SK-N-SH treated with all-trans-retinoic acid at 6 μM for 48 hours (cell line): Measurements from ENCODE around the gene PNMT.

Experiments
- ATAC-seq: fragments of 200-7000 bp; cut with Tn5 transposase; 3 replicates; pipeline ENCODE4 v1.9.1; 2020; ENCODE audit warnings: mild to moderate bottlenecking, moderate library complexity
- ARNTL ChIP-seq: fragments of 450-650 bp; formaldehyde crosslinking; IDR thresholded peaks from 2 replicates; pipeline ENCODE4 v1.5.0; 2020; ENCODE audit warnings: low read depth, mild to moderate bottlenecking, moderate library complexity, borderline replicate concordance
- BACH2 ChIP-seq: fragments of 250-450 bp; sonication (Bioruptor Pico); IDR thresholded peaks from 2 replicates; pipeline ENCODE4 v1.9.0; 2021; ENCODE audit warnings: mild to moderate bottlenecking, borderline replicate concordance
- CREB5 ChIP-seq: fragments of 250-450 bp; sonication (Bioruptor Pico); IDR thresholded peaks from 2 replicates; pipeline ENCODE4 v1.5.1; 2020; ENCODE audit warnings: low read depth, mild to moderate bottlenecking, moderate library complexity
- CSDC2 ChIP-seq: fragments of 250-450 bp; sonication (Bioruptor Pico); IDR thresholded peaks from 2 replicates; pipeline ENCODE4 v1.5.0; 2020; ENCODE audit warnings: mild to moderate bottlenecking, moderate library complexity
- CSRNP3 ChIP-seq: fragments of 250-450 bp; sonication (Bioruptor Pico); IDR thresholded peaks from 2 replicates; pipeline ENCODE4 v1.5.1; 2021; ENCODE audit warnings: mild to moderate bottlenecking, moderate library complexity
- ESRRG ChIP-seq: fragments of 250-450 bp; sonication (Bioruptor Pico); IDR thresholded peaks from 2 replicates; pipeline ENCODE4 v1.6.1; 2021; ENCODE audit warnings: mild to moderate bottlenecking
- GLIS3 ChIP-seq: fragments of 250-450 bp; sonication (Bioruptor Pico); IDR thresholded peaks from 2 replicates; pipeline ENCODE4 v1.5.0; 2020; ENCODE audit warnings: mild to moderate bottlenecking, moderate library complexity
- ISL1 ChIP-seq: fragments of 250-450 bp; sonication (Bioruptor Pico); IDR thresholded peaks from 2 replicates; pipeline ENCODE4 v2.1.2; 2022; ENCODE audit warnings: mild to moderate bottlenecking, moderate library complexity
- OSR1 ChIP-seq: fragments of 250-450 bp; sonication (Bioruptor Pico); IDR thresholded peaks from 2 replicates; pipeline ENCODE4 v1.8.0; 2022; ENCODE audit warnings: moderate library complexity, mild to moderate bottlenecking, inconsistent platforms
- PATZ1 ChIP-seq: fragments of 250-450 bp; sonication (Bioruptor Pico); IDR thresholded peaks from 2 replicates; pipeline ENCODE4 v1.8.0; 2020; ENCODE audit warnings: mild to moderate bottlenecking, moderate library complexity, borderline replicate concordance
- POU6F1 ChIP-seq: fragments of 250-450 bp; sonication (Bioruptor Pico); IDR thresholded peaks from 2 replicates; pipeline ENCODE4 v1.8.0; 2021; ENCODE audit warnings: low read depth, mild to moderate bottlenecking, moderate library complexity, borderline replicate concordance
- RARB ChIP-seq: fragments of 250-450 bp; sonication (Bioruptor Pico); IDR thresholded peaks from 2 replicates; pipeline ENCODE4 v1.8.0; 2021; ENCODE audit warnings: mild to moderate bottlenecking, moderate library complexity
- SNAI2 ChIP-seq: fragments of 250-450 bp; sonication (Bioruptor Pico); IDR thresholded peaks from 2 replicates; pipeline ENCODE4 v1.5.0; 2020; ENCODE audit warnings: mild to moderate bottlenecking, moderate library complexity
- TOX ChIP-seq: fragments of 250-450 bp; sonication (Bioruptor Pico); IDR thresholded peaks from 2 replicates; pipeline ENCODE4 v1.8.0; 2021; ENCODE audit warnings: mild to moderate bottlenecking, moderate library complexity, borderline replicate concordance
- TSHZ2 ChIP-seq: fragments of 250-450 bp; sonication (Bioruptor Pico); IDR thresholded peaks from 2 replicates; pipeline ENCODE4 v1.5.0; 2020; ENCODE audit warnings: mild to moderate bottlenecking, moderate library complexity
- ZC3H10 ChIP-seq: fragments of 250-450 bp; sonication (Bioruptor Pico); IDR thresholded peaks from 2 replicates; pipeline ENCODE4 v1.5.1; 2021; ENCODE audit warnings: mild to moderate bottlenecking, moderate library complexity
- ZFP3 ChIP-seq: fragments of 250-450 bp; sonication (Bioruptor Pico); IDR thresholded peaks from 2 replicates; pipeline ENCODE4 v1.5.0; 2020; ENCODE audit warnings: mild to moderate bottlenecking, moderate library complexity
- ZFP30 ChIP-seq: fragments of 450-650 bp; formaldehyde crosslinking; IDR thresholded peaks from 2 replicates; pipeline ENCODE4 v1.5.0; 2022; ENCODE audit warnings: mild to moderate bottlenecking, moderate library complexity
- ZNF565 ChIP-seq: fragments of 450-650 bp; formaldehyde crosslinking; conservative IDR thresholded peaks from 2 replicates; pipeline ENCODE4 v1.5.0; 2020; ENCODE audit warnings: low read depth, mild to moderate bottlenecking, moderate library complexity
- ZNF70 ChIP-seq: fragments of 450-650 bp; formaldehyde crosslinking; IDR thresholded peaks from 2 replicates; pipeline ENCODE4 v1.5.0; 2020; ENCODE audit warnings: mild to moderate bottlenecking, moderate library complexity
- ZNF8 ChIP-seq: fragments of 450-650 bp; formaldehyde crosslinking; IDR thresholded peaks from 2 replicates; pipeline ENCODE4 v1.5.0; 2020; ENCODE audit warnings: mild to moderate bottlenecking, moderate library complexity

Gene PNMT

GRCh38 chr17:39677072-39677471, 8.8 kb downstream of the PNMT start:
- no peak for ATAC-seq
- TF ChIP-seq POU6F1 (CRISPR knock-in tag) (no peak), ZNF565 (CRISPR knock-in tag) (no peak), BACH2 (CRISPR knock-in tag) (no peak), CSRNP3 (no peak), ZNF8 (CRISPR knock-in tag) (no peak), SNAI2 (CRISPR knock-in tag) (no peak), PATZ1 (CRISPR knock-in tag) (no peak), GLIS3 (CRISPR knock-in tag) (no peak), ZNF70 (no peak), TOX (CRISPR knock-in tag) (no peak), RARB (CRISPR knock-in tag) (no peak), ARNTL (CRISPR knock-in tag) (no peak), OSR1 (CRISPR knock-in tag) (no peak), ESRRG (CRISPR knock-in tag) (no peak), ZFP30 (no peak), TSHZ2 (no peak), ZFP3 (no peak), ISL1 (CRISPR knock-in tag) (no peak), ZC3H10 (no peak), CREB5 (CRISPR knock-in tag) (no peak)

GRCh38 chr17:39677542-39678339, 9.5 kb downstream of the PNMT start:
- ATAC-seq, result no peak
- no peak for TF ChIP-seq ESRRG (CRISPR knock-in tag)
- no peak for TF ChIP-seq TSHZ2
- TF ChIP-seq ZNF565 (CRISPR knock-in tag), result no peak
- TF ChIP-seq BACH2 (CRISPR knock-in tag), result no peak
- no peak for TF ChIP-seq PATZ1 (CRISPR knock-in tag)
- TF ChIP-seq RARB (CRISPR knock-in tag), result no peak
- TF ChIP-seq ZNF8 (CRISPR knock-in tag), result no peak
- TF ChIP-seq OSR1 (CRISPR knock-in tag), result no peak
- no peak for TF ChIP-seq ISL1 (CRISPR knock-in tag)
- no peak for TF ChIP-seq CSDC2
- TF ChIP-seq CREB5 (CRISPR knock-in tag), result no peak
- TF ChIP-seq POU6F1 (CRISPR knock-in tag), result no peak
- TF ChIP-seq, all 23 proteins: peak for 0
